Right renal pelvis (tissue), 4 donors: ENCODE data around the gene ERICH2. TPM values are rescaled to one million over a fixed set of nuclear protein-coding genes. Genes with fewer than 3 reads are reported as not detected.

Experiments used
- DNase-seq, 4 donors: peaks; one replicate each; pipeline ENCODE4 v3.0.0-alpha.2; 2013; ENCODE audit warnings: low read depth in 4 of 4, low spot score in 3 of 4, missing footprints in 1 of 4
- polyA plus RNA-seq, 4 donors: library from polyadenylated mRNA; unstranded; fragments of 120-200 nt; gene quantifications; one replicate each; pipeline ENCODE4 v1.2.1, GENCODE V29; 2013; ENCODE audit not compliant: insufficient read length in 4 of 4

Gene ERICH2
- polyA plus RNA-seq, 4 donors = 1.7 to 3.0 (median 2.2) TPM

DNA sequence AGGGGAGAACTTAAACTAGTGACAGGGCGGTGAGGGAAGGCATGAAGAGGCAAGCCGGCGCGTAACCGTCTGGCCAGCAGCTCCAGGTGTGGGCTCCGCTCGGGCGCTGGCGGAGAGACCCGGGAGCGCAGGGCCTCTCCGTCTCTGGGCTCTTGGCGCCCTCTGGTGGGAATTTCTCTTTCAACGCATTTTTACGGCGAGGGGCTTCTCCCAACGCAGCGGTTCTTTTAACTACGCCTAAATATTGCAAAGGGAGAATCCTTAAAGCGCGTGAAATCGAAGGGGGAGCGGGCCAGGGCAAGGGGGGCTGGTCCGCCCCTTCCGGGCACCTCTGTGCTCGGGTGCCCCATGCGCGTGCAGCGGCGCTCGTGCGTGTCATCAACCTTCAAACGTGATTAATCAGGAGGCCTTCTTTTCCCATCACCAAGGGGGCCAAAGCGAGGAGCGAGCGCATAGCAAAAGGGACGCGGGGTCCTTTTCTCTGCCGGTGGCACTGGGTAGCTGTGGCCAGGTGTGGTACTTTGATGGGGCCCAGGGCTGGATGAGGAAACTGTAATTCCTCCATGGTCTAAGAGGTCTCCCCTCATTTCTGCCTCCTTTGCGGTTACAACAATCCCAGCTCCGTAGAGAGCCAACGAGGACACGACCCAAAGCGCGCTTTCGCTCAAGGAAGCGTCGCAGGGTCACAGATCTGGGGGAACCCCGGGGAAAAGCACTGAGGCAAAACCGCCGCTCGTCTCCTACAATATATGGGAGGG is 45.7 kb downstream of the ERICH2 start:
- peak in 3 of 4 donors; percentile 56 to 71 (median 59) for DNase-seq

- no peak for DNase-seq
These were observed 46.4 kb downstream of the ERICH2 start, which contains the start of gene GAD1 for GRCh38 chr2:170816504-170817092. TSS of gene GAD1 (plus strand) at chr2:170816887. CDS start at chr2:170818592, 1,705 bp downstream.

DNA sequence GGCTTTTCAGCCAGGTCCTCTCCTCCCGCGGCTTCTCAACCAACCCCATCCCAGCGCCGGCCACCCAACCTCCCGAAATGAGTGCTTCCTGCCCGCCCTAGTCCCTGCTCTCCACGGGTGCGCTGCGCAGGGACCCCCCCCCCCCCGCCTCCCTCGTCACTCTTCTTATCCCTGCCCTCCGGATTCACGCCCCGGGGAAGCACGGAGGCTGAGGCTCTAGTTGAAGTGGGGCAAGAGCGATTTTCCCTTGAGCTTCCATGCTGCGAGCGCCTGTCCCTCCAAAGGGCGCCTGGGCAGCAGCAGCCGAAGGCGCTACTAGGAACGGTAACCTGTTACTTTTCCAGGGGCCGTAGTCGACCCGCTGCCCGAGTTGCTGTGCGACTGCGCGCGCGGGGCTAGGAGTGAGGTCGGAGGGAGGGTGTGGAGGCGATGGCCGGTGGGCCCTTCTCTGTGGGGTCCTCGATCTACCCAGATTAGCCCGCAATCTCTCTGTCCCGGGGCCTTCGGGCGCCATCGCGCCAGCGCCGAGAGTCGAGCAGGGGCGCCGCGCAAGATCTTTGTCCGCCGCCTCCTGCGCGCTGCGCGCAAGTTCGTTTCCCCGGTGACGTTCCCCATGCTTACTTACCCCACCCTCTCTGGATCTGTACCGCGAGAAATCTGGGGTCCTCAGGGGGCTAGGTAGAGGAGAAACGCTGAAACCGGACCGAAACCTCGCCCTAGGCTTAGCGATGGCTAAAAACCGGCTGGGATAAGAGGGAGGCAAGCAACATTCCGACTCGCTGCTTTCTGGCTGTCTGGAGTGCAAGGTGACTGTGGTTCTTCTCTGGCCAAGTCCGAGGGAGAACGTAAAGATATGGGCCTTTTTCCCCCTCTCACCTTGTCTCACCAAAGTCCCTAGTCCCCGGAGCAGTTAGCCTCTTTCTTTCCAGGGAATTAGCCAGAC is 47.2 kb downstream of the ERICH2 start:
- no peak for DNase-seq

DNA sequence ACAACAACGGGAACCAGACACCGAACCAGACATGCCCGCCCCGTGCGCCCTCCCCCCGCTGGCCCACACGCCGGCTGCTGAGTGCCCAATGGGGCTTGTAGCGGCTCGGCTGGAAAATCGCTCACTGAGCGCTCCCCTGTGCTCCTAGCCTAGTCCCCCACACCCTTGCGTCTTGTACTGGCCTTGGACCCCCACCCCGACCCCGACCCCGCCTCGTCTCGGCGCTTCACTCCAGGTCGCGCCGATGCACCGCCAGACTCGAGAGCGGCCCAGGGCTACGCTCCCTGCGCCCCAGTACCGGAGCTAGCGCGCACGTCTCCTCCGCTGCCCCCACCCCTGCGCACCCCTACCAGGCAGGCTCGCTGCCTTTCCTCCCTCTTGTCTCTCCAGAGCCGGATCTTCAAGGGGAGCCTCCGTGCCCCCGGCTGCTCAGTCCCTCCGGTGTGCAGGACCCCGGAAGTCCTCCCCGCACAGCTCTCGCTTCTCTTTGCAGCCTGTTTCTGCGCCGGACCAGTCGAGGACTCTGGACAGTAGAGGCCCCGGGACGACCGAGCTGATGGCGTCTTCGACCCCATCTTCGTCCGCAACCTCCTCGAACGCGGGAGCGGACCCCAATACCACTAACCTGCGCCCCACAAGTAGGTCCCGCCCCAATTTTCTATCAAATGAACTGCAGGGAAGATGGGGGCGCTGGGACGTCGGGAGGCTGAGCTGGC is 48.0 kb downstream of the ERICH2 start:
- DNase-seq = no peak

GRCh38 chr2:170818752-170819470 is 48.7 kb downstream of the ERICH2 start:
- DNase-seq = no peak

DNA sequence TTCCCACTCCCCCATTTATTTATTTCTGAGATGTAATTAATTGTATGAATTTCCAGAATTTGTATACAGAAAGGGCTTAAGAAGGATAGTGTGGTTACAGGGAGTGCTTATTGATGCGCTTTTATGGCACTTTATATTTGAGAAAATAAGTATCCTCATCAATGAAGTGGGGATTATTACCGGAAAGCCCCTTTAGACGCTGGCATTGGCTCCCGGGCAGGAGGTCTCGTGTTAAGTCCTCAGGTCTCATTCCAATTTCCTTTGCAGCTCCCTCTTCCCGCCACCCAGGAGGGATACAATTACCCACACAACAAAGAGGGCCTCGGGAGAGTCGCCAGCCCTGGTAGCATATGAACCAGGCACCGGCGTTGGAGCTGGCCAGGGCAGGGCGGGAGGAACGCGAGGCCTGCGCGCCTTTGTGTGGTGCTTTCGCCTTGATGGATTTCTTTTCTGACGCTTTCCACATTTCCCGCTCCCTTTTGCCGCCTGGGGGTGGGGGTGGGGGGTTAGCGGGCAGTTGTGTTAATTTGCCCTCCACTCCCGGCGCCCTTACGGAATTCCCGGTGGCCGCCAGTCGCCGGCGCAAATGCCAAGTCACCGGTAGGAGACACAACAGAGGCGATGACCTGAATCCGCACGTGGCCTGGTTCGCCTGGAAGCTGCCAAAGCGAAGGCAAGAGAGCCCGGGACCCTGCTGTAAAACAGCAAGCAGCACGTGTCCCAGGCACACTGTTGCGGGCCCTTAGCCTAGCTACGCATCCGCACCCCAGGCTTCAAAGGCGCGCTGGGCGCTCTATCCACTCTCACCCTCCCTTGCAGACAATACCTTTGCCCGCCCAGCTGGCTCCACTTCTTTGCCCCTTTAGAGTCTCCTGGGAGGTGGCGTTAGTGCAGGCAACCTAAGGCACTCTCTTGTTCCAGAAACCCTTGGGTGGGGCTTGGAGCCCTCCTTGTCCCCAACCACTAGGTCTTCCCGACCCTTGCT is 49.8 kb downstream of the ERICH2 start:
- DNase-seq = no peak

- DNase-seq = no peak
These were observed 50.8 kb downstream of the ERICH2 start for GRCh38 chr2:170820757-170821530.

DNA sequence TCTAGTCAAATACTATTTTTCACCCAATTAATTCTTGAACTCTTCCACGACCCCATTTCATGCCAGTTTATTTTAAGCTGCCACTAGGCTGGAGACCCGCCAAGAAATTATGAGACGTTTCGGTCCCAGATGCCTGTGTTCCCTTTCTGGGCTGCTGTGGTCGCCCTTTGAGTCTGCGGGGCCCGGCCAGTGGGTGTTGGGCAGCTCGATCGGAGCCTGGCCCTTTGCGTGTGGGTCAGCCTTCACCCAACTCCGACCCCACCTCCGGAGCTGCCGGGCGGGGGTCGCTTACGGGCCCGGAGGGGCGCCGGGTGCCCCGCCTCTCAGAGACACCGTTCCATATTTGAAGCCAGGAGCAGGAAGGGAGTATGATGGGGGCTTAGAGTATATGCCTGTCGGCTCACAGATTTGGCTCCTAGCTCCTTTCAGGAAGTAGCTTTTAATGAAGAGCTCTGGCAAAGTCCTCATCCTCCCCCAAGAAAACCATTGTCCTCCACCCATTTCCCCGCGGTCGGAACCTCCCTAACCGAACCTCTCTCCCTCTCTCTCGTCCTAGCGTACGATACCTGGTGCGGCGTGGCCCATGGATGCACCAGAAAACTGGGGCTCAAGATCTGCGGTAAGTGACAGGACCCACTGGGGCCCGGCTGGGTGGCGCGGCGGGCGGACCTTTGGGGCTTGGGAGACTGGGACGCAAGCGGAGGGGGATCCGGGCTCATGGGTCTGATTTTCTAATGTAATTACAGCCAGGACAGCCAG is 51.5 kb downstream of the ERICH2 start:
- DNase-seq = no peak

- no peak for DNase-seq
These were observed 52.3 kb downstream of the ERICH2 start for GRCh38 chr2:170822290-170823087.

DNA sequence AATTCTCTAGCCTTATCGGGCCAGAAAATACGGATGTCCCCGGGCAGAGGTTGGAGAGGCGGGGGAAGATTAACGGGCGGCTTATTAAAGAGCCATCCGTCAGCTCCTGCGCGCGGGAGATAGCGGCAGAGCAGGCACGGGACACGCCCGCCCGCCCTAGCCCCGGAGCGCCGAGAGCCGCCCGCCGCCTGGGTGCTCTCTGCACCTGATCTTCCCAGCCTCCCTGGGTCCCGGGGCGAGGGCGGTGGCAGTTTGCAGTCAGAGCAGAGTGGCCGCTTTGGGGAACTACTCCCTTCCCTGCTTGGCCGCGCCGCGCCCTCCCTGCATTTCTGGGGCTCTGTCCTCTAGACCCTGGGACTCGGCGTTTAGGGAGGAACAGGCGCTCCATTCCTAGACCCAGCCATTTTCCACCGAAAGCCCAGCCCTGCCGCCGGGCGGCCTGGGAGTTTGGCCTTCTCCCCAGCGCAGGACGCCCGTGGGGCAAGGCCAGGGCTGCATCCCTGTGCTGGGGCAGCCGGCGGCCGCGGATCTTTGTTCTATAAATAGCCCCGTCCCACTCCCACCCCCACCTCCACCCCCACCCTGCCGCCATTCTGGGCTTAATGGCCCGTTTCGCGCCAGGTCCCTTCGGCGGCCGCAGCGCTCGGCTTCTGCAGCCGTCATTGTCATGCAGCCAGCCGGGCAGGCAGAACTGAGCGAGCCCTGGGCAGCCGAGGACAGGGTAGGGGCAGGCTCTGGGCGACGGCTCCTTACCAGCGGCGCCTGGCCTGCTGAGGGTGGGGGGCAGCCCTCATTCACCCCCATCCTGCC is 53.1 kb downstream of the ERICH2 start:
- DNase-seq = no peak

- no peak for DNase-seq
These were observed 53.7 kb downstream of the ERICH2 start for GRCh38 chr2:170823898-170824215.

DNA sequence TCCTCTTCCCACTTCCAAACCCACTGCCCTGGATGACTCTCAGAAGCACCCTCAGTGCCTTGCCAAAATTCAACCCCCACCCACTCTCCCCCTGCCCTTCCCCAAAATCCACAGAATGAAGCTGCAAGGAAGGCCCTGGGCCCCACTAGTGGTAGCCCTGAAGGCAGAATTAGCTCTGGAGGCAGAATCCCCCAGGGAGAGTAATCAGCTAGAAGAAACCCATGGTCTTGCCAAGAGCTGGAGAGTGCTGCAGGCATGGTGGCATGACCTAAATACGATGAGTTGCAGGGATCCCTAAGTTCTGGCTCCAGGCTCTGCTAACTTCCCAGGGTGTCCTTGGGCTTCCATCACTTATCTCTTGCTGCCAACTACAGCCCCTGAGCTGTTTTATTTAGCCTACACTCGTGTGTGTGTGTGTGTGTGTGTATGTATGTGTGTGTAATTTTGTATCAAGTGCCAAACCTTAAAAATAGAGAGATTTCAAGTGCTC is 54.4 kb downstream of the ERICH2 start:
- DNase-seq = no peak

DNA sequence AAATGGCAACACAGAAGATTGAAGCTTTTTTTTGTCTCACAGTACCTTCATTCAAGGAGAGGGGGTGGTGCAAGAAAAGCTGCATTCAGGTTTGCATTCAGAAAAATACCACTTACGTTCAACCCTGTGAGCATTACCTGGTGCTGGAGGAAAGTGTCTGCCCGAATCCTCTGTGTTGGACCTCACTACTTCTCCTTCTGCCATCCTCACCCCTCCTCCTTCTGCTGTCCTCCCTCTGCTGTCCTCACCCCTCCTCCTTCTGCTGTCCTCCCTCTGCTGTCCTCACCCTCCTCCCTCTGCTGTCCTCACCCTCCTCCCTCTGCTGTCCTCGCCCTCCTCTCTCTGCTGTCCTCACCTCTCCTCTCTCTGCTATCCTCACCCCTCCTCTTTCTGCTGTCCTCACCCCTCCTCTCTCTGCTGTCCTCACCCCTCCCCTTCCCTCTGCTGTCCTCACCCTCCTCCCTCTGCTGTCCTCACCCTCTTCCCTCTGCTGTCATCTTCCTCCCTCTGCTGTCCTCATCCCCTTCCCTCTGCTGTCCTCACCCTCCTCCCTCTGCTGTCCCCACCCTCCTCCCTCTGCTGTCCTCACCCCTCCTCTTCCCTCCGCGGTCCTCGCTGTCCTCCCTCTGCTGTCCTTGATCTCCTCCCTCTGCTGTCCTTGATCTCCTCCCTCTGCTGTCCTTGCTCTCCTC is 57.8 kb downstream of the ERICH2 start:
- DNase-seq = no peak

GRCh38 chr2:170828533-170828916 is 58.3 kb downstream of the ERICH2 start:
- DNase-seq = no peak

GRCh38 chr2:170829036-170829435 is 58.9 kb downstream of the ERICH2 start:
- DNase-seq = no peak
